ENCODE results near the gene ASIC2. TPM values are rescaled to one million over a fixed set of nuclear protein-coding genes. Genes with fewer than 3 reads are reported as not detected.

Gene ASIC2
- total RNA-seq, 1 experiment from 2014 or later: 0.74 TPM

DNA sequence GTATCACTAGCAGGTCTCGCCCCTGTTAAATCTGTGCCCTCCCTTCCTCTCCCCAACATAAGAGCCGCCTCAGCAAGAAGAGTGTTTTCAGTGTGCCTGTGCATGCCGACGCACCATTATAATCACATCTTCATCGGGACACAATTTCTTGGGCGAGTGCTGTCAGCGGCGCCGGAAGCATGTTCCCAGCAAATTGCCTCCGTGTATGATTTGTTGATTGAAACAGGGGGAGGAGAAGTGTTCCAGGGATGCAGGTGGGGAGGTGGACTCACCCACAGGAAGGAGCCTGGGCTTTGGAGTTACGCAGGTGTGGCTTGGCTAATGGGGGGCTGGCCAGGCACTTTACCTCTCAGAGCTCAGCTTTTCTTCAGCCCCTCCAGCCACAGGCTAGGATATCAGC, 247.9 kb downstream of the ASIC2 start:
- Histone ChIP-seq H3K4ac (ENCODE audit: low read depth, low read length) (no peak overlapping the region), H4K8ac (replicated peaks; ENCODE audit: insufficient read length, low read depth, low read length) (no peak overlapping the region), H2AK5ac (ENCODE audit: insufficient read length, low read length) (no peak overlapping the region), H3K14ac (ENCODE audit: insufficient read depth, low read length) (no peak overlapping the region), H3K4me2 (ENCODE audit: insufficient read depth, insufficient read length, low read length) (no peak overlapping the region), H3K27me3 (ENCODE audit: insufficient read depth, low read length) (no peaks in the 10 kb centered on the region), H3K9me3 (ENCODE audit: control insufficient read depth, low read depth, low read length) (no peaks in the 10 kb centered on the region), H4K91ac (ENCODE audit: insufficient read length, low read depth, low read length) (no peak overlapping the region), H3K18ac (ENCODE audit: insufficient read length, low read depth, low read length) (no peak overlapping the region), H3K4me1 (ENCODE audit: insufficient read depth, low read length) (no peaks in the 10 kb centered on the region), H3K23me2 (ENCODE audit: insufficient read length, low read depth, low read length, poor library complexity, severe bottlenecking) (no peaks in the 10 kb centered on the region), H3K56ac (ENCODE audit: insufficient read length, low read depth, low read length) (no peak overlapping the region), H3T11ph (ENCODE audit: low read length) (no peak overlapping the region), H4K20me1 (ENCODE audit: control insufficient read depth, insufficient read depth, insufficient read length) (no peaks in the 10 kb centered on the region), H2BK5ac (ENCODE audit: insufficient read length, low read length) (no peak overlapping the region), H2AFZ (ENCODE audit: low read length) (no peak overlapping the region), H3K79me2 (ENCODE audit: insufficient read depth, low read length) (no peaks in the 10 kb centered on the region), H4K5ac (ENCODE audit: insufficient read length, low read depth, low read length) (no peak overlapping the region), H2BK20ac (ENCODE audit: low read depth, low read length, poor library complexity, severe bottlenecking) (no peak overlapping the region), H3K27ac (ENCODE audit: insufficient read length, low read depth, low read length) (no peak overlapping the region), H3K9ac (ENCODE audit: extremely low read depth, insufficient read length, low read length) (no peak overlapping the region), H2BK12ac (ENCODE audit: insufficient read length, low read depth, low read length) (no peak overlapping the region), H2BK15ac (ENCODE audit: low read depth, low read length) (no peak overlapping the region), H3K23ac (ENCODE audit: insufficient read length, low read depth, low read length) (no peak overlapping the region), H2BK120ac (ENCODE audit: low read depth, low read length, poor library complexity, severe bottlenecking) (no peak overlapping the region), H3K79me1 (ENCODE audit: insufficient read depth, low read depth, low read length, poor library complexity, severe bottlenecking) (no peaks in the 10 kb centered on the region)
- no CpG with 5 or more reads among the region's 11 CpGs for WGBS (ENCODE audit: extremely low coverage, insufficient read length, low lambda C conversion rate)
- TF ChIP-seq, protein P1, sequence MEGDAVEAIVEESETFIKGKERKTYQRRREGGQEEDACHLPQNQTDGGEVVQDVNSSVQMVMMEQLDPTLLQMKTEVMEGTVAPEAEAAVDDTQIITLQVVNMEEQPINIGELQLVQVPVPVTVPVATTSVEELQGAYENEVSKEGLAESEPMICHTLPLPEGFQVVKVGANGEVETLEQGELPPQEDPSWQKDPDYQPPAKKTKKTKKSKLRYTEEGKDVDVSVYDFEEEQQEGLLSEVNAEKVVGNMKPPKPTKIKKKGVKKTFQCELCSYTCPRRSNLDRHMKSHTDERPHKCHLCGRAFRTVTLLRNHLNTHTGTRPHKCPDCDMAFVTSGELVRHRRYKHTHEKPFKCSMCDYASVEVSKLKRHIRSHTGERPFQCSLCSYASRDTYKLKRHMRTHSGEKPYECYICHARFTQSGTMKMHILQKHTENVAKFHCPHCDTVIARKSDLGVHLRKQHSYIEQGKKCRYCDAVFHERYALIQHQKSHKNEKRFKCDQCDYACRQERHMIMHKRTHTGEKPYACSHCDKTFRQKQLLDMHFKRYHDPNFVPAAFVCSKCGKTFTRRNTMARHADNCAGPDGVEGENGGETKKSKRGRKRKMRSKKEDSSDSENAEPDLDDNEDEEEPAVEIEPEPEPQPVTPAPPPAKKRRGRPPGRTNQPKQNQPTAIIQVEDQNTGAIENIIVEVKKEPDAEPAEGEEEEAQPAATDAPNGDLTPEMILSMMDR (conservative IDR thresholded peaks at IDR 0.05): no peak
- no peak for DNase-seq
- Mint-ChIP-seq H3K36me3 (ENCODE audit: insufficient read depth in 1 of 3, low read depth in 3 of 3) (no peaks in the 10 kb centered on the region), H3K9me3 (no peaks in the 10 kb centered on the region), H3K4me3 (no peak overlapping the region), H3K27me3 (ENCODE audit: low read depth) (peaks cover 13% of the 10 kb centered on the region), H3K4me1 (no peaks in the 10 kb centered on the region), H3K27ac (no peak overlapping the region)

Measured in H9 (cell line).